GM19238 (cell line): ENCODE measurements around the gene EDARADD.
"Not testable (repeated sequence)": the region's sequence is repeated elsewhere in the genome, so short reads cannot be mapped to it uniquely, and the experiment has no call there.

Source experiments
- DNase-seq: peaks from one replicate; pipeline ENCODE4 v3.0.0; 2011; ENCODE audit warnings: low spot score; ENCODE audit not compliant: insufficient read length

The EDARADD gene

DNA sequence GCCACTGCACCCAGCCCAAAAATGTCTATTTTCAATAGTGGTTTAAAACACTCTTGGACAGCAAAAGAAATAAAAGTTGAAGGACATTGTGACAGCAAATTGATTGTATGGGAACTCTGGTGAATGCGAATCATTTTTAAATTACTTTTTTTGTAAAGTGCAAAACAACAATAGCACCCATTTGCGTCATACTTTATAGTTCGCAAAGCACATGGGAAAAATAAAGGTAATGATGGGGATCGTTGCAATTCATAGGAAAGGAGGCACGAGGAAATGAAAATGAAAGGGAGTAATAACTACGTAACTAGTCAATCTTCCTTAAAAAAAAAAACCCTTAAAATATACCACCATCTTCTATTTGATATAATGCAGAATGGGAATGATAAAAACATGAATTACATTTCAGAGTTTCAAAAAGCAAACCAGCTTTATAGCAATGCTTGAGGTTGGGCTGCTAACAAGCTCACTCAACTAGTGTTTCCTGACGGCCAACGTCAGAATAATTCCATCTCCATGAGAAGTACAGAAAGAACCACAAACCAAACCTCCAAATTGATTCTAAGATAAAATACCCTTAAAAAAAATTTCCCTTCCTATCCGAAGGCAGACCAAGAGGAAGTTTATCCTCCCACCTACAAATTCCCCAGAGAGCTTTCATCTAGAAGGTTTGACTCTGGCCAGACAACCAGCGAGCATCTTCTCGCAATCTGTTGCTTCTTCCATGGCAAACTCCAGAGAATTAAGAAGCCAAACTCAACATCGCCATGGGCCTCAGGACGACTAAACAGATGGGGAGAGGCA is at the start of gene EDARADD:
Gene EDARADD (plus strand): TSS at position 606 of the 801 bp plus-strand sequence. CDS start 159 bp downstream, at position 765.
- DNase-seq: no peak

DNA sequence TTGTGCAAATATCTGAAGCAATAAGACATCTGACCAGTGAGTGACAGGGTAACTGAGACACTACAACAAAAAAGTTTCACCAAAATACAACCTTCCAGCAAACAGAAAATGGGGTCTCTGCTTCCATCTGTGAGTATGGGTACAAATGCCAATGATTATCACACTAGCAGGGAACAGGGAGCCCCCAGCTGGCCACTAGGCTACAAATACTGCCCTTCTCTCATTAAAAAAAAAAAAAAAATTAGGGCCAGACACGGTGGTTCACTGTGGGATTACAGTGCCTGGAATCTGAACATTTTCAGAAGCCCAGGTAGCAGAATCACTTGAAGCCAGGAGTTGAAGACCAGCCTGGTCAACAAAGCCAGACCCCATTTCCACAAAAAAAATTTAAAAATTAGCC is 48.4 kb upstream of the EDARADD start:
- DNase-seq: no peak

DNA sequence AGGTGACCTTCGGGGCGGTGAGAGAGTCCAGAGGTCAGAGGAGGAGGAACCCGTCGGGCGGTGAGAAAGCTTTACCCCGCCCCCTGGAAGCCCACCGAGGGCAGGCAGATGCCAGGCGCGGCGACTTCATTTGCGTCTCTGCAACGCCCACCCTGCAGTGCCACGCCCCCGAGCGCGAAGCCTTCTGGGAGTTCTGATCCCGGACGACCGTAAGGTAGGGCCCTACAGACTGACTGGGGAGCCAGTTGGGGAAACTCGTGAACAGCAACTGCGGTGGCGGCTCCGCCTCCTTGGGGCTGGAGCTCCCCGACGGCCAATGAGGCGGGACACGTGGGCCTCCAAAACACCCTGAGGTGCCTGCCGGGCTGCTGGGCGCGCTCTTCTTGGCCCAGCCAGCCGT is 46.0 kb upstream of the EDARADD start:
- no peak for DNase-seq

DNA sequence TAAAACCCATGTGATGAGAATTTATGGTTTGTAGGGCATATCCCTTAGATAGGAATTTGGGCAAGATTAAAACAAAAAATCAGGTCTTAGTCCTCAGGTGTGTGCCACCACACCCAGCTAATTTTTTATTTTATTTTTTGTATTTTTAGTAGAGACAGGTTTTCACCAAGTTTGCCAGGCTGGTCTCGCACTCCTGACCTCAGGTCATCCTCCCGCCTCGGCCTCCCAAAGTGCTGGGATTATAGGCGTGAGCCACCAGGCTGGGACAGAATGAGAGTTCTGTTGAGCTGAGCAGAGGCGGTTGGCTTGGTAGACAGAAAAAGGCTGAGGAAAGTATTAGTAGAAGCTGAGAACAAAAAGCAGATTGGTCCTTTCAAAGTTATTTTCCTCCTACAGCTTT is 43.8 kb upstream of the EDARADD start:
- no peak for DNase-seq

DNA sequence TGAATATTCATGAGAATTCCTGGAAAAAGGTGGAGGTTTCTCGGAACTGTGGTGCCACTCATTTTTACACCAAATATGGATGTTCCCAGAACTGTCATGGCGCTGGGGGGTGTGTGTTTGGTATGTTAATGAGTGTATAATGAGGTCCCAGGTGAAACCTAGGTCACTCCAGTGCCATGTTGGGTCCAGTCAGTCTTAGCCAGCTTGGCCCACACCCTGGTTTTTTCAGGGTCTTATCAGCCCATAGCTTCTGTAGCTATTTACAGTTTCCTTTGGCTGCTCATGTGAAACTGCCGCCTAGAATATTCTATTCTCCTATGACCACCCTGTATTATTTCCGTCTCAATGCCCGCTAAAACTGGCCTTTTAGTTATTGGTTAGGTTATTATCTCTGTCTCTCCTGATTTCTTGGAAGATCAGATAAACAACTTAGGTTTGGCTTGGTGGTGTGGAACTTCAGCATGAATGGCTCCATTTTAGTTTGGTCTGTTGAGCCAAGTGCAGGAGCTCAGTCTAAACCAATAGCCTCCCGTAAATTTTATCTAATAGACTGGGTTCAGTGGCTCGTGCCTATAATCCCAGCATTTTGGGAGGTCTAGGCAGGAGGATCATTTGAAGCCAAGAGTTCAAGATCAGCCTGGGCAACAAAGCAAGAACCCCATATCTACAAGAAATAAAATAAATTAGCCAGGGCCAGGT is 42.1 kb upstream of the EDARADD start:
- DNase-seq: no peak

DNA sequence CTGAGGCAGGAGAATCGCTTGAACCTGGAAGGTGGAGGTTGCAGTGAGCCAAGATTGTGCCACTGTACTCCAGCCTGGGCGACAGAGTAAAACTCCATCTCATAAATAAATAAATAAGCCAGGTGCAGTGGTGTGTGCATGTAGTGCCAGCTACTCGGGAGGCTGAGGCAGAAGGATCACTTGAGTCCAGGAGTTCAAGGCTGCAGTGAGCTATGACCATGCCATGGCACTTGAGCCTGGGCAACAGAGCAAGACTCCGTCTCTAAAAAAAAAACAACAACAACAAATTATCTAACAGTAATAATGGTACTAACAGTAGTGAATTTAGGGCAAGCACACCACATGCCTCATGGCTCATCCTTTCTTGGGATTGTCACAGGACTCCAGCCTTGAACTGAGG is 41.3 kb upstream of the EDARADD start:
- not testable (repeated sequence) for DNase-seq

DNA sequence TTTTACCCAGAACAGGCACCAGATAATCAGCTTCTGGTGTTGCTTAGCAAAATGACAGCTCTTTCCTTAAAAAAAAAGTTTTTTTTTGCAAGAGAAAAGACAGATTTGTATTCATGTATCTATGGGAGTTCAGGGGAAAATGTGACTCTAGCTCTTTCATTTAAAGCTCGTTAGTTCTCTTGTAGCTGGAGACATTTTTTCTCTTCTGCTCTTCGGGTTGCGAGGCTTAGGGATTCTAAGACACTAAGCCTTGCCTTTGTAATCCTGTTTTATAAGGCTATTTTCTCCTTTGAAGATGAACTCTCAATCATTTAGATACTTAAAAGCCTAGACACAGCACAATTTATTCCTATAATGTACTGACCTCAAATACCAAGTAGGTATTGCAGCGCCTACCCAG is 40.3 kb upstream of the EDARADD start:
- no peak for DNase-seq

DNA sequence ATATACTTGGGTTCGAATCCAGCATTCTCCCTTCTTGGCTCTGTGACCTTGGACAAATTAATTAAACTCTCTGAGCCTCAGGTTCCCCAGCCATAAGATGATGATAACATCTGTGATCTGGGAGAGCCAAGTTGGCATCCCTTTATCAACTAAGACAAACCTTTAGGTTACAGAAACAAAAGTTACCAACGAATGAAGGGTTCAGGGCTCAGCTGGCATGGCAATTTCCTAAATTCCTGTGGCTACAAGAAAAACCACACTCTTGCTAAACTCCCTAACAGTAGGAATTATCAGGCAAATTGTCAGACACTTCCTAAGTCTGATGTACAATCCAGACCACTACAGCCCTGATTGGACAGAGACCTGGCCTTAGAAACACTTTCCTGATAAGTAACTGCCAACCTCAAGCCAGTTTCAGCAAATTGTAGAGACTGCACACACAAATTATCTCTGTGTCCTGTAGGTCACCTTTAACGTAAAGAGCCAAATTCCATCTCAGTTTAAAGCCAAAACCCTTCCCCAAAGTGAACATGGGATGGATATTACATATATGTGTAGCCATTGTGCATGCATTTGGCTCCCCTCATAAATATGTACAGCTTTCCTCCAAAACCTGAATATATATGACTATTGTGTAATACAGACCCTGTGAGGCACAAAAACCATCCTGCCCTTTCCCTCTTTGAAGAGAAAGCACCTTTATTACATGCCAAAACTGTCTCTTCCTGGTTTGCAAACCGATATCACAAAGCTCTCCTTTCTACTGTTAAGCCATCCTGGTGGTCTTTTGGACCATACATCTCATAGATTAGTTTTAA is 39.5 kb upstream of the EDARADD start:
- no peak for DNase-seq

DNA sequence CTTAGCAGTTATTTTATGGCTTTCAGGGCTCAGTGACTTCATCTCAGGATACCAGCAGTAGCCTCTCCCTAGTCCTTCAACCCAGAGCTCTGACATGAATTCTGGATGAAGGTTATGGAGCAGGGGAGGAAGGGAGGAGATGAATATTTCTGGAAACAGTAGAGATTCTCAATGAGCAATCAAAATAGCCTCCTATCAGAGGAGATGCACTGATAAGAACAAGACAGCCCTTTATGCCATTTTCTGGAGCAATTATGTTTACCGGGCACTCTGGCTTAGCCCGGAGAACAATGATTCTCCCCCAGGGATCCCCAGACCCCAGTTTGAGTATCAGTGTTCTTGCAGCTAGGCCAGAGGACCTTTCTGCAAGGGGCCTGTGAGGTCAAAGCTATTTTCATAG is 37.9 kb upstream of the EDARADD start:
- no peak for DNase-seq

DNA sequence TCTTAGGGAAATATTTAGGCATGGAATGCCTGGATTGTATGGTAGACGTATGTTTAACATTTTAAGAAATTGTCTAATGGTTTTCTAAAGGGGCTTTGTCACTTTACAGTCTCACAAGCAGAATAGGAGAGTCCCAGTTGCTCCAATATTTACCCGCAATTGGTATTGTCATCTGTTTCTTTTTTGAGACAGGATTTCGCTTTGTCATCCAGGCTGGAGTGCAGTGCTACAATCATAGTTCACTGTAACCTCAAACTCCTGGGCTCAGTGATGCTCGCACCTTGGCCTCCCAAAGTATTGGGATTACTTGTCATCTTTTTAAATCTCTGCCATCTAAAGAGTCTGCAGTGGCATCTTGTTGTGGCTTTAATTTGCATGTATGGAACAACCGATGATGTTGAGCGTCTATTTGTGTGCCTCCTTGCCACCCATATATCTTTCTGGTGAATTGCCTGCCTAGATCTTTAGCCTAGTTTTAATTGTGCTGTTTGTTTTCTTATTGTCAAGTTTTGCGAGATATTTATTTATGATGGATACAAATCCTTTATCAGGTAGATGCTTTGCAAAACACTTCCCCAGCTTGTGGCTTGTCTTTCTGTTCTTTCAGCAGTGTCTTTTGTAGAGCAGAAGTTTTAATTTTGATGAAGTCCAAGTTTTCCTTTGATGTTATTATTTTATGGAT is 32.0 kb upstream of the EDARADD start:
- DNase-seq: no peak

DNA sequence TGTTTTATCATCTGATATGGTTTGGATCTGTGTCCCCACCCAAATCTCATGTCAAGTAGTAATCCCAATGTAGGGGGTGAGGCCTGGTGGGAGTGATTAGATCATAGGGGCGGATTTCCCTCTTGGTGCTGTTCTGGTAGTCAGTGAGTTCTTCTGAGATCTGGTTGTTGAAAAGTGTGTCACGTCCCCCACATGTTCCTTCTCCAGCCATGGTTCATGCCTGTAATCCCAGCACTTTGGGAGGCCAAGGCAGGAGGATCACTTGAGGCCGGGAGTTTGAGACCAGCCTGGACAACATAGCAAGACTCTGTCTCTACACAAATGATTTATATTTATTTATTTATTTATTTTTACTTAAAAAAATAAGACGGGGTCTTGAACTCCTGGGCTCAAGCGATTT is 30.8 kb upstream of the EDARADD start:
- DNase-seq: no peak

DNA sequence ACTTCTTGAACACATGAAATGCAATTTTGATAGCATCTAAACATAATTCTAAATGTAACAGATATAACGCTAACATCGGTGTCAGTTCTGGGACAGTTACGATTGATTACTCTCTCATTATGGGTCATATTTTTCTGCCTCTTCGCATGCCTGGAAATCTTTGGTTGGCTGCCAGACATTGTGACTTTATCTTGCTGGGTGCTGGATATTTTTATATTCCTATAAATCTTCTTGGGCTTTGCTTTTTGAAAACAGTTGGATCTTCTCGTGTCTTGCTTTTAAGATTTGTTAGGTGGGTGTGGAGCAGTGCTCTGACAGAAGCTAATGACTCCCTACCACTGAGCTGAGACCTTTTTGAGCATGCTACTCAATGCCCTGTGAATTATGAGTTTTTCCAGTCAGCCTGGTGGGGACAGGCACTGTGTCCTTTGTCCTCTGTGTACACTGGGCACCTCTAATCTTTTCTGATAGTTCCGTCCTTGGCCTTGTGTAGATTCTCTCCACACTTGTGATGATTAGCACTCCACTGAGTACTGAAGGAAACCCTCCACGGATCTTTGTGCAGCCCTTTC is 28.0 kb upstream of the EDARADD start:
- no peak for DNase-seq

DNA sequence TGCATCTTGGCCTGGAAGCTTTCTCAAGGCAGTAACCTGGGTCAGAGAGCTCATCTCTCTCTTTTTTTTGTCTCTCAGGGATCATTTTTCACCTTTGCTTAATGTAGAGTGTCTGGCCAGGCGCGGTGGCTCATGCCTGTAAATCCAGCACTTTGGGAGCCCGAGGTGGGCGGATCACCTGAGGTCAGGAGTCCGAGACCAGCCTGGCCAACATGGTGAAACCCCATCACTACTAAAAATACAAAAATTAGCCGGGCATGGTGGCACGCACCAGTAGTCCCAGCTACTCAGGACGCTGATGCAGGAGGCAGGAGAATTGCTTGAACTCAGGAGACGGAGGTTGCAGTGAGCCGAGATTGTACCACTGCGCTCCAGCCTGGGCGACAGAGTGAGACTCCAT is 27.4 kb upstream of the EDARADD start:
- DNase-seq: not testable (repeated sequence)

DNA sequence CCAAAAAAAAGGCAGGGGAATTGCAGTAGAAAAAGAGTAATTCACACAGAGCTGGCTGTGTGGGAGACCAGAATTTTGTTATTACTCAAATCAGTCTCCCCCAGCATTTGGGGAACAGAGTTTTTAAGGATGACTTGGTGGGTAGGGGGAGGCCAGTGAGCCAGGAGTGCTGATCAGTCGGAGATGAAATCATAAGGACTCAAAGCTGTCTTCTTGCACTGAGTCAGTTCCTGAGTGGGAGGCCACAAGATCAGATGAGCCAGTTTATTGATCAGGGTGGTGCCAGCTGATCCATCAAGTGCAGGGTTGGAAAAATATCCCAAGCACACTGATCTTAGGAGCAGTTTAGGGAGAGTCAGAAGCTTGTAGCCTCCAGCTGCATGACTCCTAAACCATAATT is 23.7 kb upstream of the EDARADD start:
- DNase-seq: no peak

DNA sequence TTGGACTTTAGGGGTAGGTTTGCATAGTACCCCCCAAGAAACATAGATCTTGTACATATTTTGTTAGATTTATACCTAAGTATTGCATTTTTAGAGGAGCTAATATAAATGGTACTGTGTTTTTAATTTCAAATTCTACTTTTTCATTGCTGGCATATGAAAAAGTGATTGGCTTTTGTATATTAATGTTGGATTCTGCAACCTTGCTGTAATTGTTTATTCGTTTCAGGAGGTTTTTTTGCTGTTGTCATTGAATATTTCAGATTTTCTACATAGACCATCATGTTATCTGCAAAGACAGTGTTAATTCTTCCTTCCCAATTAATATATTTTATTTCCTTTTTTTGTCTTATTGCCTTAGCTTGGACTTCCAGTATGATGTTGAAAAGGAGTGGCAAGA is 23.0 kb upstream of the EDARADD start:
- no peak for DNase-seq

DNA sequence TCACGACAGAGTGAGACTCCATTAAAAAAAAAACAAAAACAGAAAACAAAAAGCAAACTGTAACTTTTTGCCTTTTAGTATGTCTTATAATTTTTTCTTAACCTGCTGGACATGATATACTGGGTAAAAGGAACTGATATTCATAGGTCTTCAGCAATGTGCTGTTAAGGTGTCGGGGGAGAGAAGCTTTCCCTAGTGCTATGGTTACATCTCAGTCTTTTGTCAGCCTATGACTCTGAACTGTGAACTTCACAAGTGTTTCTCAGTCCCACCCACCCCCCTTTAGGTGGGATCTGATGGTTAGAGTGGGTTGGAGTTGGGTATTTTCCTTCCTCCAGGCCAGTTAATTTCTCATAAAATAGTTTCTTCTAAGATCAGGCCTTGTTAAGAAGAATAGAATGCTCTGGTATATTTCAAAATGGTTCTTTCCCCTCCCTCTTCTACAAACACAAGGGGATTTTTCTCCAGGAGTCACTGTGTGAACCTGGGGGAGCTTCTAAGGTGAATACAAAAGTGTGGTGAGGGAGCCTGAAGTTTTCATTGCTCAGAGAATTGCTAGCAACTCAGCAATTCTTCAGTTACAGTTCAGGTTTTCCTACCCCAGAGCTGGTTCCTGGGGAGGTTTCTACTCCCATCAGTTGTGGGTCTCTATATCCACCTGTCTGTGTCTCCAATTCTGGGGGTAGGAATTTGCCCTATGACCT is 16.1 kb upstream of the EDARADD start:
- no peak for DNase-seq

DNA sequence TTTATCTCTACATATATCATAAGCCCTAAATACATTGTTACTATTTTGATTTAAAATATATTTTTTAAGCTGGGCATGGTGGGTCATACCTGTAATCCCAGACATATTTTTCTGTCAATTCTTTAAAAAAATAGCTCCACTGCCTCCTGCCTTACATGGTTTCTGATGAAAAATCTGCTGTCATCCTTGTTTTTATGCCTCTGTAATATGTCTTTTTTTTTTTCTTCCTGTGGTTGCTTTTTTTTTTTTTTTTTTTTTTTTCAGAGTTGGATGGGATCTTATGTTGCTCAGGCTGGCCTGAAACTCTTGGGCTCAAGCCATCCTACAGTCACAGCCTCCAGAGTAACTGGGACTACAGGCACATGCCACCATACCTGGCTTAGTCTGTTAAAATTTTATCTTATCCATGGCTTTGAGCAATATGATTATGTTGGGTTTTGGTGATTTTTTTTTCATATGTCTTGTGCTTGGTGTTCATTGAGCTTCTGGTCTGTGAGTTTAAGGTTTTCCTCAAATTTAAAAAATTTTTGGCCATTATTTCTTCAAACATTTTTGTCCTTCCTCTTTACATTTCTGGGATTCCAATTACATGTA is 12.4 kb upstream of the EDARADD start:
- DNase-seq: no peak

DNA sequence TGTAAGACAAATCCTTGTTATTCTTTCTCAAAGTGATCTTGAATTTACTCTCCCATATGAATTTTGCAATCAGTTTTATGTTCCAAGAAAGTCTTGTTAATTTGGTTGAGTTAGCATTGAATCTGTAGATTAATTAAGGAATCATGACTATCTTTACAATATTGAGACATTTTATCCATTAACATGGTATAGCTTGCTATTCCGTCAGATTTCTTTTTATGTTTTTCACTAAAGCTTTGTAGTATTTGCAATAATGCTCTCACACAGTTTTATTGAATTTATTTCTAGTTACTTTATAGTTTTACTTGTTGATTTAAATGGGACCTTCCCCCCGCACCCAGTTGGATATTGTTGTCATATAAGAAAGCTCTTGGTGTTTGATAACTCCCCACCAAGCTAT is 5.8 kb upstream of the EDARADD start:
- no peak for DNase-seq

DNA sequence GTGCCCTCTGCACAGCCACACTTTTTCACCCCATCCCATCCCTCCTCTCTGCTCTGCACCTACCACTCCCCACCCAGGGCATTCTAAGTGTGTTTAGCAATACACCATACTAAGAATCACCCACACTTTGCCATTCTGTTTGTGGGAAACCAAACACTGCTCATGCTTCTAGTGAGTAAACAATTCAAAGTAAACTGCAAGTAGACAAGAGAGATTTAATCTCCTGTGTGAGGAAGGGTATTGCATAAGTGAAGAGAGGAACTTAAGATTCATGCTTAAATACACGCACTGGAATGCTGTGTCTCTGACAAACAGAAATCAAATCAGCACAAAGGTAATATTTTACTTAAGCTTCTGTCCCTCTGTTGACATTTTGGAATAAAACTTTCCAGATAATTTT is 4.8 kb upstream of the EDARADD start:
- DNase-seq: no peak

DNA sequence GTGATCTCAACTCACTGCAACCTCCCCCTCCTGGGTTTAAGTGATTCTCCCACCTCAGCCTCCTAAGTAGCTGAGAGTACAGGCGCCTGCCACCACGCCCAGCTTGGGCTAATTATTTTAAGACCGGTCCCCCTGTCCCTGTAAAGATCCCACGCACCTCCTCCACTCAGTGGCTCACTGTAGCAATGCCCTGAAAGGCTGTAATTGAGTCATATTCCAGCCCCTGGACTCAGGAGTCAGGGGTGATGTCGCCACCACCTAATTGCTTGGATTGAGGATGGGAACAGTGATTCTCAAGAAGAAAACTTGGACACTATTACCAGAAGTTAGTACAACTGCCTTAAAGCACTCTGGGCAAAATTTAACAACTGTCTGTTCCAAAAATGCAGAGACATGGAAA is 3.1 kb upstream of the EDARADD start:
- no peak for DNase-seq
